NCI-H774 (cell line): Measurements from ENCODE around the gene WHRN.

Experiments
- DNase-seq: peaks from one replicate; lab custom pipeline; 2025; lab: John Stamatoyannopoulos, UW

The WHRN gene

DNA sequence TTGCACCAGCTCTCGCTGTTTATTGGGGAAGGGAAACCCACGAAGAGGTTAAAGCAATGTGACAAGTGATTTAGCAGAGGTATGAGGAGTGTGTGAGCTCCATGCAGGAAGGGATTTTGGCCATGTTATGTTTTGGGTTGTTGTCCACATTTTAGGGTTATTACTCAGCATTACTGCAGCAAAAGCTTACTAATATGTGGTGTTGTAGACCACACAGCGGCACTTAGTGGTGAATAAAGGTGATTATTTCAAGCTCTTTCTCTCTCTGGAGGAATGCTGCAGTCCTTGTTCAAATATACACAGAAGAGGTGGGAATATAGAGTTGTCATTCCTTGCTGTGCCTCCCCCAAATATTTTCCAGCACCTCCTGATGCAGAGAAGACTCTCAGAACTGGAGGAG is 87.8 kb downstream of the WHRN start:
- no peak for DNase-seq

- no peak for DNase-seq
Observed at GRCh38 chr9:114416906-114417305, 88.4 kb downstream of the WHRN start.

- no peak for DNase-seq
Observed at GRCh38 chr9:114416290-114416689, 89.0 kb downstream of the WHRN start.

DNA sequence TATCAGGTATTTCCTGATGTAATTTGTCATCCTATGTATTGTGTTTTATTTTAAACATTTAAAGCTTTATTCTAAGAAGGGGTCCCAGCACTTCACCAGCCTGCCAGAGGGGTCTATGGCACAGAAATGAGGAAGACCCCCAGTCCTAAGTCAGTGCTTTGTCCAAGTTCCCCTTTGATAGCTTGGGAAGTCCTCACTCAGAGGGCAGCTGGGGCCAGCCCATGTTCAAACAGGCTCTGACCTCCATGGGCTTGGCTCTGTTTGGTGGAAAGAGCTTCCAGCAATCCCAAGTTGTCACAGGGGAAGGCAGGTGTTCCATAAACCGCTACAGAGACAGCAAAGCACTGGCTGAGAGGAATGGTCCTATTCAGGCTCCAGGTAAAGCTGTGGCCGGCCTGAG is 90.9 kb downstream of the WHRN start:
- no peak for DNase-seq

- no peak for DNase-seq
Observed at GRCh38 chr9:114413861-114414301, 91.4 kb downstream of the WHRN start.

DNA sequence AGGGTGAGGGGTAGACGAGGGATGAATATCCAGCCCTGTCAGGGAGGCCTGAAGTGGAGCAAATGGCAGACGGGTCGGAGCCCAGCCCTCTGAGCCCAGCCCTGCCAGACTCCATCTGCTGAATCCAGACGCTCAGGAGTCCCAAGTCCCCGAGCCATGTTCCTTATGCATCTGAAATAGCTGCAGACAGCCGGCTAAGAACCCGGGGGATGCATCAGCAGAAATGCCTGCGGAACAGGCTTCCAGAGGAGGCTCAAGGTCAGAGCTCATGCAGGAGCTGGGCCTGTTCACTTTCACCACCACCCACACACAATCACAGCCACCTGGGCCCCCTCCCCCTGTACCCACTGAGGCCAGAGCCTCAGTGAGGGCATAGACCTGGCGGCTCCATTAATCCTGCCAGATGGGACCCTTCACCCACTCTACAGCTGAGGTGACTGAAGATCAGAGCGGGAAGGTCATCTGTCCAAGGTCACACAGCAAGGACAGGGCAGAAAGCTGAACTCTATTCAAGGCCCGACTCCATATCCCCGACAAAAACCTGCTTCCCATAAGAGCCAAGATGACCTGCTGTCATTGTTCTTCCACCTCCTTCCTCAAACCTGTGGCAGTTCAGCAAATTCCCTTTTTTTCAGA is 93.1 kb downstream of the WHRN start:
- DNase-seq: no peak

GRCh38 chr9:114411452-114411851 is 93.8 kb downstream of the WHRN start:
- no peak for DNase-seq

GRCh38 chr9:114410910-114411309 is 94.4 kb downstream of the WHRN start:
- DNase-seq: no peak

GRCh38 chr9:114409842-114410241 is 95.4 kb downstream of the WHRN start:
- DNase-seq: no peak

DNA sequence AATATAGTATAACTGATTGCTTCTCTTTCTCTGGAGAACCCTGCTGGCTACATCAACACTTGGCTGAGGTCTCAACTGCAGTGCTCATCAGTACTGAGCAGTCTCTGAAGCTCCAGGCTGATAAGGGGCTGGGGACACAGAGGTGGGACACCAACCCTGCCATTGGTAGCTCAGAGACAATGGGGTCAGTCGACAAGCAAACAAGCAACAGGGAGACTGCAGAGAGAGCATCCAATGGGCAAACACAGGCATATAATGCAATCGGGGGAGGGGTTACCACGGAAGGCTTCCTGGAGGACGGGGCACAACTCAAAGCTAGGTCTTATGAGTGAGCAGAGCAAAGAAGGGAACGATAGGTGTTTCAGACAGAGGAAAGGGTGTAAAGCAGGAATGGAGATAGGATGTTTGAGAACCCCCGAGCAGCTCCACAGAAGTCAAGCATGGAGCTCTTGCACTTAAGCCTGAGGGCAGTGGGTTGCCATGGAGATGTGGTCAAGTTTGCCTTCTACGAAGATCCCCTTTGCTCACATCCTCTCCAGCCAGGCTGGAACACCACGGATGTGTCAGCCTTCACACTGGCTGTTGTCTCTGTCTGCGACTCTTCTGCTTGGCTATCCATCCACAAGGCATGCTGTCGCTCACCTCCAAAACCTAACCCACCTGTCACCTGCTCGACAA is 96.0 kb downstream of the WHRN start:
- DNase-seq: no peak

DNA sequence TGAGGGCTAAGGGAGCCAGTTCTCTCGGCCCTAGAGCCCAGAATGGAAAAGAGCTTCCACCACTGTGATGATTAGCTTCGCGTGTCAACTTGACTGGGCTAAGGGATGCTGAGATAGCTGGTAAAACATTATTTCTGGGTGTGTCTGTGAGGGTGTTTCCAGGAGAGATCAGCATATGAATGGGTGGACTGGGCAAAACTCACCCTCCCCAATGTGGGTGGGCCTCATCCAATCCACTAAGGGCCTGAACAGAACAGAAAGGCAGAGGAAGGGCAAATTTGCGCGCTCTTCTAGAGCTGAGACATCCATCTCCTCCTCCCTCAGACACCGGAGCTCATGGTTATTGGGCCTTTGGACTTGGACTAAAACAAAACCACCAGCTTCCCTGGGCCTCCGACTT is 96.6 kb downstream of the WHRN start:
- no peak for DNase-seq

DNA sequence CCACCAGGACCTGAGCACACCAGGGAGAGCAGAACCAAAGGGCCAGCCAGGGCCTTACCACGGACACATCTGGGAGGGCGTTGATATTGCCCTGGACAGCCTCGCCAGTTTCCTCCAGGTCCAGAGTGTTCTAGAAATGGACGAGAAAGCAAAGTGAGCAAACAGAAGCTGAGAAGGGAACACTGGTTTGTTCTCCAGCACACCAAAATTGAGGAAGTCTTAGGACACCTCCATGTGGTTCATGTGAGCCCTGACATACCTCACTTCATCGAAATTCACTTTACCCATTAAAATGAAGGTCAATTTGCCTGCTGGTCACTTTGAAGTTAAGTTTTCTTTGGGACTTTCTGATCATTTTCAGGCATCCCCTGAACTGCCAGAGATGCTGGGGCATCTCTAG is 97.4 kb downstream of the WHRN start:
- DNase-seq: no peak

GRCh38 chr9:114406441-114406840 is 98.8 kb downstream of the WHRN start:
- DNase-seq: no peak

DNA sequence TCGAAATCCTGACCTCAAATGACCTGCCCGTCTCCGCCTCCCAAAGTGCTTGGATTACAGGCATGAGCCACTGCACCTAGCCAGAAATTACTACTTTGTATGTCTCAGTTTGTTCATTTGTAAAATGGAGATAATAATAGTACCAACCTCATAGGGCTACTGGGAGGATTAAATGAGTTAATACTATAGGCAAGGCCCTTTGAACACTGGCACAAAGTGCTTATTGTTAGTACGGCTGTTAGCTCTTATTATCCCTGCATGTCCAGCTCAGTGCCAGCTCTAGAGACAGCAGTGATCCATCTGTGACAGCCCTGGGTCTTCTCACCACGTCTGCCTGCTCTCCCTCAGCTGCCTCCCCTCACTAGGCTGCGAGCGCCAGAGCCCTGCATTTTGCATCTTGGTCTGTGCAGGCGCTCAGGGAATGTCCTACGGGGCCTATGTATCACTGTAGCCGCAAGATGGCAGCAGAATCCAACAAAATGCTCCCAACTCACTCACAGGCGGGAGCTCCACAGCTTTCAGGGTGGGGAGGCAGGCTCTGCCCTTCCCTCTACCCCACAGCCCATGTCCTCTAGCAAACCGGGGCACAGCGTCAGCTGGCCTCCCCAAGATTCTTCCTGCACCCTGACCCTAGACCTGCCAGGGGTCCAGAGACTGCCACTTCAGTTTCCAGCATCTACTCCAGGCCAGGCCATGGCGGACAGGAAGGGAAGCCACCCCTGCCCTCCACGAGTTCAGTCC is 99.8 kb downstream of the WHRN start:
- DNase-seq: peak; percentile 34

- DNase-seq: no peak
Observed at GRCh38 chr9:114404531-114404930, 100.7 kb downstream of the WHRN start.

- DNase-seq: no peak
Observed at GRCh38 chr9:114403153-114403756, 102.0 kb downstream of the WHRN start.

DNA sequence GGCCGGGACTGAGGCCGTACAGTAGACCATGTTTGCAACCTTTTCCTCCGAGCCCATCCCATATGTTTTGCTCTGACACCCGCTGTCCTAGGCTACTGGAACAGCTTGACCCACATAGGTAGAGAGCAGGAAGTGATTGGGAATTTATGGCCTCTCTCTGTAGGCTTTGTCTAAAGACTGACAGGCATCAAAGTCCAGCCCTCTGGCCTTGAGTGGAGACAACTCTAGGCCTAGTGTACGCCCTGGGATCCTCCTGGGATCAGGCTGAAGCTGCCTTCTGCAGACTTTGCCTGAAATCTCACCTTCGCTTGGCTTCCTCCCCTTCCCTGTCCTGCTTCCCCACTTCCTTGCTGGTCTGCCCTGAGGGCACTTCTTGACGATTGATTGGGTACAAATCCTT is 103.9 kb downstream of the WHRN start:
- DNase-seq: no peak

DNA sequence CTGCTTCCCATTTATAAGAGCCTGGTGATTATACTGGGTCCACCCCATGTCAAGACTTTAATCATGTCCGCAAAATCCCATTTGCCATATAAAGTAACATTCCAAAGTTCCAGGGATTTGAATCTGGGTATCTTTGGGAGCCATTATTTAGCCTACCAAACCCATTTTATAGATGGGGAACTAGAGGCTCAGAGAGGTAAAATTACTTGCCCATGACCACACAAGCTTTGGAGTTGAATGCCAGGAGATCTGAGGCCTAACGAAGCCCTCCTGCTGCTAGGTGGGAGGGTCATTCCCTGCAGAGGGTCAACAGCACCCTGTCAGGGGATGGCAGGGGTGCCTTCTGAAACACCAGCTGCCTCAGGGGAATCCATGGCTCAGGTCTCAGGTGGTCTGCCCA is 104.5 kb downstream of the WHRN start:
- no peak for DNase-seq

GRCh38 chr9:114400219-114400618 is 105.1 kb downstream of the WHRN start:
- DNase-seq: no peak

DNA sequence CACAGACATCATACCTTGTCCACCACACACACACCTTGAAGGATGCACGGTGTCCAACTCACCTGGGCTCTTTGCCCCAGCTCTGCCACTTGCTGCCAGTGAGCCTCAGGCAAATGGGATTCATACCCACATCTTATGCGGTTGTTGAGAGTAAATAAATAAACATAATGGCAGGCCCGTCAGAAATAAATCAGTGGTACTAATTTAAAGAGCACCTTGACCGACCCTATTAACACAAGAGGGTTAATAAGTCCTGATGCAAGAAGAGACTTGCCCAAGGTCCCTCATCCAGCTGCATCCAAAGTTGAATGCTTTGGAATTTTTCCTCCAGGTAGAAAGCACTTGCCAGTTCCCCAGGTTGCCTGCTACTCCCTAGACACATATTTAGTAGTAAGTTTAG is 105.9 kb downstream of the WHRN start:
- no peak for DNase-seq

GRCh38 chr9:114397848-114398605 is 107.2 kb downstream of the WHRN start:
- DNase-seq: peak; percentile 92

DNA sequence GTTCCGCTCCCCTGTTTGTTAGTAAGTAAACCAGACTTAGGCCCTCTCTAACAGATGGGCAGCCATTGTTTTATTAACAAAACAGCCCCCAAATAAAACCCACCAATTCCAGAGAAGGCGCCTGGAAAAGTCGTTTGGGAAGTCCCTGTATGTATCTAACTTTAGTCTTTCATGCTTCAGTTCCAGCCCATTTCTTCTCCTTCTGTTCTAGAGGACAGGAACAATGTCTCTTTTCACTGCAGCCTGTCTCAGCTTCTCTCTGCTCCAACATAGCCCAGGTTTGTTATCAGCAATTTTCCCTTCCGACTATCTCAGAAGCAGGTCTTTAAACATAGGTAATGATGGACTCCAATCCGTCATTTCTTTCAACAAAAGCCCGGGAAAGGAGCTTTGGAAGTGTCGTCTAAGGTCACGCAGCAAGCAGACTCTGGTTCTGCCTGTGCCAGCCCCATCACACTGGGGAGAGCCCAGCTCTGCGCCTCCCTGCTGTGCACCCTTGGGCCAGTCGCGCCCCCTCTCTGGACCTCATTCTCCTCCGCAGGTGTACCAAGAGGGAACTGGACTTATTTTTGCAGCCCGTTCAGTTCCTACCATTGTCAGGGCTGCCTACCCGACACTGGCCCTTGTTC is 107.9 kb downstream of the WHRN start:
- no peak for DNase-seq
